Suprapubic skin (tissue), 4 donors: ENCODE results near the gene ANKRD2. TPM values are rescaled to one million over a fixed set of nuclear protein-coding genes. Genes with fewer than 3 reads are reported as not detected.

Experiments
- DNase-seq, 2 donors: peaks; one replicate each; pipeline ENCODE4 v3.0.0-alpha.2; 2019; ENCODE audit warnings: low spot score in 2 of 2
- H3K27ac ChIP-seq: fragments of 200-600 bp; sonication (generic); one replicate; pipeline ENCODE4 v1.5.1; 2019
- H3K27me3 ChIP-seq: fragments of 200-600 bp; sonication (generic); one replicate; pipeline ENCODE4 v1.5.1; 2019
- H3K36me3 ChIP-seq: fragments of 200-600 bp; sonication (generic); one replicate; pipeline ENCODE4 v1.5.1; 2019
- H3K4me1 ChIP-seq: fragments of 200-600 bp; sonication (generic); one replicate; pipeline ENCODE4 v1.5.1; 2019
- H3K4me3 ChIP-seq: fragments of 200-600 bp; sonication (generic); one replicate; pipeline ENCODE4 v1.5.1; 2019; ENCODE audit warnings: mild to moderate bottlenecking
- H3K9me3 ChIP-seq: fragments of 200-600 bp; sonication (generic); one replicate; pipeline ENCODE4 v1.5.1; 2019
- CTCF ChIP-seq, 2 donors: fragments of 200-600 bp in 1 of 2; fragments of 450-650 bp in 1 of 2; sonication (generic) in 1 of 2; IDR thresholded peaks; one replicate each; pipeline ENCODE4 v1.5.1; 2016 to 2019; ENCODE audit warnings: antibody characterized with exemption in 2 of 2, mild to moderate bottlenecking in 1 of 2, moderate library complexity in 1 of 2
- EP300 ChIP-seq: sonication (generic); formaldehyde crosslinking; IDR thresholded peaks from one replicate; pipeline ENCODE4 v1.6.1; 2017; ENCODE audit warnings: antibody characterized with exemption
- POLR2A ChIP-seq, 2 donors: fragments of 450-650 bp; IDR thresholded peaks; one replicate each; pipeline ENCODE4 v1.6.1; 2017; ENCODE audit warnings: antibody characterized with exemption in 2 of 2, mild to moderate bottlenecking in 2 of 2, moderate library complexity in 2 of 2
- POLR2AphosphoS5 ChIP-seq, 3 donors: sonication (generic); formaldehyde crosslinking; IDR thresholded peaks; one replicate each; pipeline ENCODE4 v1.6.1; 2017; ENCODE audit warnings: antibody characterized with exemption in 3 of 3
- WGBS: methylation state at CpG from one replicate; pipeline ENCODE4 v1.1.5; 2018; 5-methylcytosine and 5-hydroxymethylcytosine counted together
- total RNA-seq, 4 donors: library from RNA; depleted of rRNA; stranded (reverse); fragments of >200 nt; gene quantifications; one replicate each; pipeline ENCODE4 v1.1.0, GENCODE V29; 2016

The ANKRD2 gene
- total RNA-seq, 4 donors from 2014 or later = 0.45 to 2.5 (median 2.0) TPM; not detected in 1

GRCh38 chr10:97618733-97619132 is 46.2 kb downstream of the ANKRD2 start:
- DNase-seq = no peak
- no peak overlapping the region for H3K4me3 ChIP-seq
- H3K4me1 ChIP-seq = no peaks in the 10 kb centered on the region
- no peak for TF ChIP-seq POLR2A (IDR thresholded peaks at IDR 0.05)
- no peaks in the 10 kb centered on the region for H3K27me3 ChIP-seq
- H3K9me3 ChIP-seq = no peaks in the 10 kb centered on the region
- peaks cover 12% of the 10 kb centered on the region for H3K36me3 ChIP-seq
- no peak overlapping the region for H3K27ac ChIP-seq
- 96% methylated on average over 4 of the region's 4 CpGs for WGBS

GRCh38 chr10:97623277-97623676 is 50.7 kb downstream of the ANKRD2 start:
- H3K4me3 ChIP-seq = no peak overlapping the region
- no peaks in the 10 kb centered on the region for H3K27me3 ChIP-seq
- H3K9me3 ChIP-seq = no peaks in the 10 kb centered on the region
- DNase-seq = no peak
- no peaks in the 10 kb centered on the region for H3K4me1 ChIP-seq
- H3K36me3 ChIP-seq = peaks cover 3% of the 10 kb centered on the region
- TF ChIP-seq EP300 (no peak), POLR2A (IDR thresholded peaks at IDR 0.05) (no peak), CTCF (IDR thresholded peaks at IDR 0.05) (no peak), POLR2AphosphoS5 (IDR thresholded peaks at IDR 0.05) (no peak)
- H3K27ac ChIP-seq = no peak overlapping the region
- WGBS = 100% methylated on average over 1 of the region's 1 CpG

GRCh38 chr10:97627731-97628130 is 55.2 kb downstream of the ANKRD2 start:
- no peaks in the 10 kb centered on the region for H3K27me3 ChIP-seq
- no peak for DNase-seq
- TF ChIP-seq POLR2AphosphoS5 (IDR thresholded peaks at IDR 0.05) = no peak
- no peak for TF ChIP-seq CTCF (IDR thresholded peaks at IDR 0.05)
- no peak for TF ChIP-seq EP300
- TF ChIP-seq POLR2A (IDR thresholded peaks at IDR 0.05) = no peak
- no peaks in the 10 kb centered on the region for H3K36me3 ChIP-seq
- 90% methylated on average over 4 of the region's 4 CpGs for WGBS
- no peak overlapping the region for H3K27ac ChIP-seq
- H3K4me3 ChIP-seq = no peak overlapping the region
- H3K9me3 ChIP-seq = no peaks in the 10 kb centered on the region
- peaks cover 3% of the 10 kb centered on the region for H3K4me1 ChIP-seq

GRCh38 chr10:97628228-97628627 is 55.6 kb downstream of the ANKRD2 start:
- H3K4me1 ChIP-seq = peaks cover 6% of the 10 kb centered on the region
- H3K36me3 ChIP-seq = no peaks in the 10 kb centered on the region
- no peak overlapping the region for H3K27ac ChIP-seq
- H3K4me3 ChIP-seq = no peak overlapping the region
- no peaks in the 10 kb centered on the region for H3K27me3 ChIP-seq
- no peak for DNase-seq
- TF ChIP-seq CTCF (IDR thresholded peaks at IDR 0.05) = no peak
- TF ChIP-seq POLR2AphosphoS5 (IDR thresholded peaks at IDR 0.05) = no peak
- no peak for TF ChIP-seq EP300
- TF ChIP-seq POLR2A (IDR thresholded peaks at IDR 0.05) = no peak
- H3K9me3 ChIP-seq = no peaks in the 10 kb centered on the region
- 96% methylated on average over 3 of the region's 3 CpGs for WGBS

GRCh38 chr10:97629289-97629688 is 56.7 kb downstream of the ANKRD2 start:
- Histone ChIP-seq H3K4me1 (peaks cover 6% of the 10 kb centered on the region), H3K4me3 (no peak overlapping the region), H3K27ac (no peak overlapping the region), H3K9me3 (no peaks in the 10 kb centered on the region), H3K36me3 (no peaks in the 10 kb centered on the region), H3K27me3 (no peaks in the 10 kb centered on the region)
- WGBS = 95% methylated on average over 5 of the region's 5 CpGs
- TF ChIP-seq EP300 (no peak), CTCF (IDR thresholded peaks at IDR 0.05) (no peak), POLR2A (IDR thresholded peaks at IDR 0.05) (no peak)
- no peak for DNase-seq

GRCh38 chr10:97631098-97631497 is 58.5 kb downstream of the ANKRD2 start:
- Histone ChIP-seq H3K4me1 (peaks cover 6% of the 10 kb centered on the region), H3K27ac (no peak overlapping the region), H3K36me3 (no peaks in the 10 kb centered on the region), H3K27me3 (no peaks in the 10 kb centered on the region), H3K9me3 (no peaks in the 10 kb centered on the region), H3K4me3 (no peak overlapping the region)
- TF ChIP-seq POLR2A (IDR thresholded peaks at IDR 0.05) = no peak
- TF ChIP-seq EP300 = no peak
- no peak for TF ChIP-seq CTCF (IDR thresholded peaks at IDR 0.05)
- TF ChIP-seq POLR2AphosphoS5 (IDR thresholded peaks at IDR 0.05) = no peak
- no peak for DNase-seq
